ENCODE results near the gene TBL1XR1.

GRCh38 chr3:177149106-177149505 lies 48.2 kb downstream of the TBL1XR1 start:
- TF ChIP-seq GATA2 (IDR thresholded peaks at IDR 0.05; ENCODE audit: low read depth, low read length) (no peak), GATA3 (IDR thresholded peaks at IDR 0.05; ENCODE audit: low read depth, low read length) (no peak)

Measured in SH-SY5Y (cell line).